ENCODE measurements around the gene DUOX2. TPM values are rescaled to one million over a fixed set of nuclear protein-coding genes. Genes with fewer than 3 reads are reported as not detected.

The DUOX2 gene
- total and polyA plus RNA-seq, 2 of the 13 experiments (the other 11 are each of a cell fraction or from before 2014, with no cell fraction given), result 0.08 TPM; not detected in 1

DNA sequence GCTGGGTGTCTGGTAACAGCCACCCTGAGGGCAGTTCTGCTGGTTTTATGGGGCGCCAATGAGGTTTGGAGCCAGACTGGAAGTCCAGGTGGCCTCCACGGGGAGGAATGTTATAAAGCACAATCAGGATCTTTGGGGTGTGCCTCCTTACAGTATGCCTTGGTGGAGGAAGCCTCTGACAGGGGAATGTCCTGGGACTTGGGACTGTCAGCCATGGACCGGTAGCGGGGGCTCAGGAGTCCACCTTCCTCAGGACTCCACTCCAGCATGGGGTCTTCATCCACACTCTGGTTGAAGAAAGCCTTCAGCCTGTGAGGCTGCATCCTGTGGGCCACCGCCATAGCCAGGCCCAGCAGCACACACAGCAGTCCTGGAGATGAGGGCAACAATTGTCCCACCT lies 5.0 kb upstream of the DUOX2 start:
- Histone ChIP-seq H3K9me3 (ENCODE audit: low read length) (no peaks in the 10 kb centered on the region), H3K27me3 (ENCODE audit: control insufficient read depth in 1 of 2, insufficient read depth in 2 of 2, low read length in 2 of 2) (peaks cover 4 to 27% of the 10 kb centered on the region in 2 experiments), H3K4me3 (replicated peaks in 1 of 3; ENCODE audit: insufficient read depth in 1 of 3, low read depth in 2 of 3, low read length in 3 of 3) (no peak overlapping the region), H3K27ac (ENCODE audit: extremely low read length, insufficient read depth, low read length) (no peak overlapping the region), H3K79me2 (ENCODE audit: insufficient read depth, low read length) (no peaks in the 10 kb centered on the region), H3K36me3 (replicated peaks in 1 of 2; ENCODE audit: control insufficient read depth in 1 of 2, insufficient read depth in 2 of 2, low read length in 2 of 2) (no peaks in the 10 kb centered on the region), H4K20me1 (ENCODE audit: insufficient read depth, low read length) (no peaks in the 10 kb centered on the region), H3K4me2 (ENCODE audit: low read depth, low read length) (no peak overlapping the region), H2AFZ (ENCODE audit: low read length) (no peak overlapping the region), H3K4me1 (ENCODE audit: insufficient read depth, low read length) (peaks cover 19% of the 10 kb centered on the region), H3K9ac (ENCODE audit: insufficient read depth, low read depth, low read length) (no peak overlapping the region)
- 55% methylated on average over 5 of the region's 5 CpGs for WGBS (ENCODE audit: low lambda C conversion rate)
- POLR2A ChIA-PET, result no interaction called here
- intact Hi-C loops (cut with micrococcal nuclease; ENCODE audit: unreplicated experiment), result loop anchor here (1.0 to 2.0 kb wide), 2 partner anchors 82 to 151 kb away; no protein-coding TSS in a partner anchor
- ATAC-seq, result no peak
- no peak for FAIRE-seq
- CTCF ChIA-PET (ENCODE audit: low intra/inter-chr PET ratio, low total read pairs), result interaction anchor here (1.3 to 1.9 kb wide), 4 partner anchors 13 to 82 kb away, joined by 3 to 5 read pairs (median 4); no protein-coding TSS in a partner anchor
- DNase-seq (ENCODE audit: low spot score), result no peak
- BruUV-seq (replicated peaks), result no TSS peak
- in situ Hi-C loops (cut with HindIII; ENCODE audit: extremely low pct_ligation_motif_present, low pct_unique_long_range_greater_than_20kb), result no loop called here
- no peak for TF ChIP-seq CREM (IDR thresholded peaks at IDR 0.05)
- no peak for TF ChIP-seq CREM (CRISPR knock-in tag; IDR thresholded peaks at IDR 0.05)
- TF ChIP-seq, protein P1, sequence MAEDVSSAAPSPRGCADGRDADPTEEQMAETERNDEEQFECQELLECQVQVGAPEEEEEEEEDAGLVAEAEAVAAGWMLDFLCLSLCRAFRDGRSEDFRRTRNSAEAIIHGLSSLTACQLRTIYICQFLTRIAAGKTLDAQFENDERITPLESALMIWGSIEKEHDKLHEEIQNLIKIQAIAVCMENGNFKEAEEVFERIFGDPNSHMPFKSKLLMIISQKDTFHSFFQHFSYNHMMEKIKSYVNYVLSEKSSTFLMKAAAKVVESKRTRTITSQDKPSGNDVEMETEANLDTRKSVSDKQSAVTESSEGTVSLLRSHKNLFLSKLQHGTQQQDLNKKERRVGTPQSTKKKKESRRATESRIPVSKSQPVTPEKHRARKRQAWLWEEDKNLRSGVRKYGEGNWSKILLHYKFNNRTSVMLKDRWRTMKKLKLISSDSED (CRISPR knock-in tag; IDR thresholded peaks at IDR 0.05), result no peak
- no peak for TF ChIP-seq ZNF761 (CRISPR knock-in tag; conservative IDR thresholded peaks at IDR 0.05)
- TF ChIP-seq, protein P2, sequence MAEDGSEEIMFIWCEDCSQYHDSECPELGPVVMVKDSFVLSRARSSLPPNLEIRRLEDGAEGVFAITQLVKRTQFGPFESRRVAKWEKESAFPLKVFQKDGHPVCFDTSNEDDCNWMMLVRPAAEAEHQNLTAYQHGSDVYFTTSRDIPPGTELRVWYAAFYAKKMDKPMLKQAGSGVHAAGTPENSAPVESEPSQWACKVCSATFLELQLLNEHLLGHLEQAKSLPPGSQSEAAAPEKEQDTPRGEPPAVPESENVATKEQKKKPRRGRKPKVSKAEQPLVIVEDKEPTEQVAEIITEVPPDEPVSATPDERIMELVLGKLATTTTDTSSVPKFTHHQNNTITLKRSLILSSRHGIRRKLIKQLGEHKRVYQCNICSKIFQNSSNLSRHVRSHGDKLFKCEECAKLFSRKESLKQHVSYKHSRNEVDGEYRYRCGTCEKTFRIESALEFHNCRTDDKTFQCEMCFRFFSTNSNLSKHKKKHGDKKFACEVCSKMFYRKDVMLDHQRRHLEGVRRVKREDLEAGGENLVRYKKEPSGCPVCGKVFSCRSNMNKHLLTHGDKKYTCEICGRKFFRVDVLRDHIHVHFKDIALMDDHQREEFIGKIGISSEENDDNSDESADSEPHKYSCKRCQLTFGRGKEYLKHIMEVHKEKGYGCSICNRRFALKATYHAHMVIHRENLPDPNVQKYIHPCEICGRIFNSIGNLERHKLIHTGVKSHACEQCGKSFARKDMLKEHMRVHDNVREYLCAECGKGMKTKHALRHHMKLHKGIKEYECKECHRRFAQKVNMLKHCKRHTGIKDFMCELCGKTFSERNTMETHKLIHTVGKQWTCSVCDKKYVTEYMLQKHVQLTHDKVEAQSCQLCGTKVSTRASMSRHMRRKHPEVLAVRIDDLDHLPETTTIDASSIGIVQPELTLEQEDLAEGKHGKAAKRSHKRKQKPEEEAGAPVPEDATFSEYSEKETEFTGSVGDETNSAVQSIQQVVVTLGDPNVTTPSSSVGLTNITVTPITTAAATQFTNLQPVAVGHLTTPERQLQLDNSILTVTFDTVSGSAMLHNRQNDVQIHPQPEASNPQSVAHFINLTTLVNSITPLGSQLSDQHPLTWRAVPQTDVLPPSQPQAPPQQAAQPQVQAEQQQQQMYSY (CRISPR knock-in tag; IDR thresholded peaks at IDR 0.05), result no peak
- TF ChIP-seq CHD2 (IDR thresholded peaks at IDR 0.05; ENCODE audit: low read depth, low read length), result no peak
- no peak for TF ChIP-seq FOXK2 (IDR thresholded peaks at IDR 0.05)
- TF ChIP-seq PHF21A (CRISPR knock-in tag; IDR thresholded peaks at IDR 0.05), result no peak
- TF ChIP-seq, protein P3, sequence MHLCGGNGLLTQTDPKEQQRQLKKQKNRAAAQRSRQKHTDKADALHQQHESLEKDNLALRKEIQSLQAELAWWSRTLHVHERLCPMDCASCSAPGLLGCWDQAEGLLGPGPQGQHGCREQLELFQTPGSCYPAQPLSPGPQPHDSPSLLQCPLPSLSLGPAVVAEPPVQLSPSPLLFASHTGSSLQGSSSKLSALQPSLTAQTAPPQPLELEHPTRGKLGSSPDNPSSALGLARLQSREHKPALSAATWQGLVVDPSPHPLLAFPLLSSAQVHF (CRISPR knock-in tag; IDR thresholded peaks at IDR 0.05), result no peak
- TF ChIP-seq KDM6A (CRISPR knock-in tag; IDR thresholded peaks at IDR 0.05; ENCODE audit: low read depth), result no peak
- TF ChIP-seq ZNF570 (CRISPR knock-in tag; IDR thresholded peaks at IDR 0.05; ENCODE audit: borderline replicate concordance), result no peak
- no peak for TF ChIP-seq RXRA (CRISPR knock-in tag; IDR thresholded peaks at IDR 0.05)
- TF ChIP-seq SKI (IDR thresholded peaks at IDR 0.05; ENCODE audit: partially characterized antibody), result no peak
- TF ChIP-seq, protein P4, sequence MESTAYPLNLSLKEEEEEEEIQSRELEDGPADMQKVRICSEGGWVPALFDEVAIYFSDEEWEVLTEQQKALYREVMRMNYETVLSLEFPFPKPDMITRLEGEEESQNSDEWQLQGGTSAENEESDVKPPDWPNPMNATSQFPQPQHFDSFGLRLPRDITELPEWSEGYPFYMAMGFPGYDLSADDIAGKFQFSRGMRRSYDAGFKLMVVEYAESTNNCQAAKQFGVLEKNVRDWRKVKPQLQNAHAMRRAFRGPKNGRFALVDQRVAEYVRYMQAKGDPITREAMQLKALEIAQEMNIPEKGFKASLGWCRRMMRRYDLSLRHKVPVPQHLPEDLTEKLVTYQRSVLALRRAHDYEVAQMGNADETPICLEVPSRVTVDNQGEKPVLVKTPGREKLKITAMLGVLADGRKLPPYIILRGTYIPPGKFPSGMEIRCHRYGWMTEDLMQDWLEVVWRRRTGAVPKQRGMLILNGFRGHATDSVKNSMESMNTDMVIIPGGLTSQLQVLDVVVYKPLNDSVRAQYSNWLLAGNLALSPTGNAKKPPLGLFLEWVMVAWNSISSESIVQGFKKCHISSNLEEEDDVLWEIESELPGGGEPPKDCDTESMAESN (CRISPR knock-in tag; conservative IDR thresholded peaks at IDR 0.05), result no peak
- no peak for TF ChIP-seq FOXM1 (CRISPR knock-in tag; IDR thresholded peaks at IDR 0.05)
- no peak for TF ChIP-seq IKZF1 (IDR thresholded peaks at IDR 0.05)
- TF ChIP-seq, protein P5, sequence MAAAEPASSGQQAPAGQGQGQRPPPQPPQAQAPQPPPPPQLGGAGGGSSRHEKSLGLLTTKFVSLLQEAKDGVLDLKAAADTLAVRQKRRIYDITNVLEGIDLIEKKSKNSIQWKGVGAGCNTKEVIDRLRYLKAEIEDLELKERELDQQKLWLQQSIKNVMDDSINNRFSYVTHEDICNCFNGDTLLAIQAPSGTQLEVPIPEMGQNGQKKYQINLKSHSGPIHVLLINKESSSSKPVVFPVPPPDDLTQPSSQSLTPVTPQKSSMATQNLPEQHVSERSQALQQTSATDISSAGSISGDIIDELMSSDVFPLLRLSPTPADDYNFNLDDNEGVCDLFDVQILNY (CRISPR knock-in tag; conservative IDR thresholded peaks at IDR 0.05), result no peak
